Tibial nerve (tissue), 4 donors: Measurements from ENCODE around the gene CCDC3.

ENCODE experiments used
- EP300 ChIP-seq, 2 donors: sonication (generic); formaldehyde crosslinking; IDR thresholded peaks; one replicate each; pipeline ENCODE4 v1.6.1; 2017; ENCODE audit warnings: antibody characterized with exemption in 2 of 2, mild to moderate bottlenecking in 1 of 2
- POLR2A ChIP-seq, 2 donors: fragments of 450-650 bp; IDR thresholded peaks; one replicate each; pipeline ENCODE4 v1.6.1; 2017; ENCODE audit warnings: antibody characterized with exemption in 2 of 2, mild to moderate bottlenecking in 2 of 2, moderate library complexity in 2 of 2
- TF ChIP-seq, protein P1 (sequence below), 5 experiments: fragments of 200-600 bp in 3 of 5; fragments of 450-650 bp in 2 of 5; sonication (generic) in 3 of 5; IDR thresholded peaks; one replicate each; pipeline ENCODE4 v1.5.1; 2016 to 2019; ENCODE audit warnings: antibody characterized with exemption in 5 of 5, mild to moderate bottlenecking in 3 of 5, moderate library complexity in 2 of 5

DNA sequence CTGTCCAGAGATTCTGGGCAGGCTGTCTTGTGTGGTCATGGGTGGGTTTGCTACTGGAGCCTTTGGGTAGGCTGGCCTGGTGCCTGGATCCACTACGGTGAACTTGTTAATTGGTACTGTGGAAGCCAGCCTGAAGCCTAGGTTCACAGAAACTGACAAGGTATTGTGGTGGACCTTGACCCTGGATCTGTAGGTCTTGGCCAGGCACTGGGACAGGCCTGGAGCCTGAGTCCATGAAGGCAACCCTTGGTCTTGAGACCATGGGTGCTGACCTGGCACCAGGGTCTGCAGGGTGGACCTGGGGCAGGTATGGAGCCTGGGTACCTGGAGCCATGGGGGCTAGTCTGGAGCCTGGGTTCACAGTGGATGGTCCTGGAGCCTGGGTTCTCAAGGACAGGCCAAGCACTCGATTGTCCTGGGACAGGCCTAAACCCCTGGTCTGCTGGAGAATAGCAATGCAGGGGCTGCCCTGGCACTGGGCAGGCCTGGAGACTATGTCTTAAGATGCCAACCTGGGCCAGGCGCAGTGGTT lies 85.8 kb downstream of the CCDC3 start:
- TF ChIP-seq, protein P1, sequence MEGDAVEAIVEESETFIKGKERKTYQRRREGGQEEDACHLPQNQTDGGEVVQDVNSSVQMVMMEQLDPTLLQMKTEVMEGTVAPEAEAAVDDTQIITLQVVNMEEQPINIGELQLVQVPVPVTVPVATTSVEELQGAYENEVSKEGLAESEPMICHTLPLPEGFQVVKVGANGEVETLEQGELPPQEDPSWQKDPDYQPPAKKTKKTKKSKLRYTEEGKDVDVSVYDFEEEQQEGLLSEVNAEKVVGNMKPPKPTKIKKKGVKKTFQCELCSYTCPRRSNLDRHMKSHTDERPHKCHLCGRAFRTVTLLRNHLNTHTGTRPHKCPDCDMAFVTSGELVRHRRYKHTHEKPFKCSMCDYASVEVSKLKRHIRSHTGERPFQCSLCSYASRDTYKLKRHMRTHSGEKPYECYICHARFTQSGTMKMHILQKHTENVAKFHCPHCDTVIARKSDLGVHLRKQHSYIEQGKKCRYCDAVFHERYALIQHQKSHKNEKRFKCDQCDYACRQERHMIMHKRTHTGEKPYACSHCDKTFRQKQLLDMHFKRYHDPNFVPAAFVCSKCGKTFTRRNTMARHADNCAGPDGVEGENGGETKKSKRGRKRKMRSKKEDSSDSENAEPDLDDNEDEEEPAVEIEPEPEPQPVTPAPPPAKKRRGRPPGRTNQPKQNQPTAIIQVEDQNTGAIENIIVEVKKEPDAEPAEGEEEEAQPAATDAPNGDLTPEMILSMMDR (IDR thresholded peaks at IDR 0.05) = no peak
- TF ChIP-seq POLR2A (IDR thresholded peaks at IDR 0.05) (no peak), EP300 (IDR thresholded peaks at IDR 0.05) (no peak)
